GM23338 (cell line): ENCODE measurements around the gene COL1A1. TPM values are rescaled to one million over a fixed set of nuclear protein-coding genes. Genes with fewer than 3 reads are reported as not detected.

Source experiments
- ATAC-seq: fragments of 200-7000 bp; cut with Tn5 transposase; 3 replicates; pipeline ENCODE4 v1.9.1; 2020
- DNase-seq: peaks from one replicate; pipeline ENCODE4 v3.0.0-alpha.2; 2015; ENCODE audit warnings: low spot score
- H2AFZ ChIP-seq: fragments of 200-600 bp; sonication (generic); 2 replicates; pipeline ENCODE4 v1.8.0; 2016; ENCODE audit warnings: antibody characterized with exemption, mild to moderate bottlenecking, moderate library complexity
- H3F3A ChIP-seq: fragments of 200-600 bp; sonication (generic); replicated peaks from 2 replicates; pipeline ENCODE4 v1.8.0; 2017; ENCODE audit warnings: antibody characterized with exemption, mixed run types, low read depth
- H3K27ac ChIP-seq: fragments of 200-600 bp; sonication (generic); 2 replicates; pipeline ENCODE4 v1.6.1; 2016; ENCODE audit warnings: low read depth
- H3K27me3 ChIP-seq: fragments of 200-600 bp; sonication (generic); 2 replicates; pipeline ENCODE4 v1.8.0; 2016; ENCODE audit warnings: mild to moderate bottlenecking, mixed run types, moderate library complexity; ENCODE audit not compliant: insufficient read depth
- H3K36me3 ChIP-seq: fragments of 200-600 bp; sonication (generic); 2 replicates; pipeline ENCODE4 v1.8.0; 2016; ENCODE audit warnings: mild to moderate bottlenecking; ENCODE audit not compliant: insufficient read depth
- H3K4me1 ChIP-seq: fragments of 200-600 bp; sonication (generic); 2 replicates; pipeline ENCODE4 v1.8.0; 2016; ENCODE audit warnings: mild to moderate bottlenecking, moderate library complexity; ENCODE audit not compliant: insufficient read depth
- H3K4me2 ChIP-seq: fragments of 200-600 bp; sonication (generic); 2 replicates; pipeline ENCODE4 v1.7.1; 2017; ENCODE audit warnings: mixed run types
- H3K4me3 ChIP-seq: fragments of 200-600 bp; sonication (generic); 2 replicates; pipeline ENCODE4 v1.6.1; 2016; ENCODE audit warnings: mixed run types
- H3K79me2 ChIP-seq: fragments of 200-600 bp; sonication (generic); replicated peaks from 2 replicates; pipeline ENCODE4 v1.8.0; 2017; ENCODE audit warnings: mild to moderate bottlenecking; ENCODE audit not compliant: insufficient read depth
- H3K9me2 ChIP-seq: fragments of 200-600 bp; sonication (generic); 2 replicates; pipeline ENCODE4 v1.8.0; 2017; ENCODE audit not compliant: insufficient read depth
- H4K20me1 ChIP-seq: fragments of 200-600 bp; sonication (generic); replicated peaks from 2 replicates; pipeline ENCODE4 v1.8.0; 2017; ENCODE audit warnings: mild to moderate bottlenecking; ENCODE audit not compliant: insufficient read depth
- H3K27ac Mint-ChIP-seq: 2 replicates; pipeline ENCODE4 v1.8.0; 2020; ENCODE audit warnings: inconsistent platforms, mild to moderate bottlenecking, moderate library complexity, mixed read lengths
- H3K27me3 Mint-ChIP-seq: 3 replicates; pipeline ENCODE4 v1.8.0; 2022; ENCODE audit warnings: low read depth, mild to moderate bottlenecking, moderate library complexity, mixed read lengths, inconsistent platforms; ENCODE audit not compliant: insufficient read depth, poor library complexity
- H3K36me3 Mint-ChIP-seq: 3 replicates; pipeline ENCODE4 v1.8.0; 2021; ENCODE audit warnings: low read depth, mild to moderate bottlenecking, inconsistent platforms, moderate library complexity, mixed read lengths
- H3K4me1 Mint-ChIP-seq: 3 replicates; pipeline ENCODE4 v1.8.0; 2020; ENCODE audit warnings: mild to moderate bottlenecking, inconsistent platforms, mixed read lengths
- H3K4me3 Mint-ChIP-seq: 3 replicates; pipeline ENCODE4 v1.8.0; 2021; ENCODE audit warnings: moderate library complexity, mild to moderate bottlenecking, inconsistent platforms, mixed read lengths
- H3K9me3 Mint-ChIP-seq: 3 replicates; pipeline ENCODE4 v1.8.0; 2020; ENCODE audit warnings: moderate library complexity, mild to moderate bottlenecking, inconsistent platforms, mixed read lengths
- CREB1 ChIP-seq: fragments of 250-450 bp; sonication (Bioruptor Pico); IDR thresholded peaks from 2 replicates; pipeline ENCODE4 v1.5.0; 2020; ENCODE audit warnings: low read depth, mild to moderate bottlenecking, moderate library complexity
- EZH2 ChIP-seq: fragments of 200-600 bp; sonication (generic); IDR thresholded peaks from one replicate; pipeline ENCODE4 v1.8.0; 2017; ENCODE audit warnings: antibody characterized with exemption, mild to moderate bottlenecking, low read depth; ENCODE audit not compliant: unreplicated experiment
- EZH2phosphoT487 ChIP-seq: fragments of 200-600 bp; sonication (generic); IDR thresholded peaks from one replicate; pipeline ENCODE4 v1.8.1; 2018; ENCODE audit warnings: antibody characterized with exemption; ENCODE audit not compliant: unreplicated experiment
- JUNB ChIP-seq: IDR thresholded peaks from one replicate; pipeline ENCODE4 v1.6.1; 2016; ENCODE audit warnings: antibody characterized with exemption; ENCODE audit not compliant: unreplicated experiment
- NANOG ChIP-seq: IDR thresholded peaks from 2 replicates; pipeline ENCODE4 v1.6.1; 2016; ENCODE audit warnings: antibody characterized with exemption, borderline replicate concordance
- POLR2AphosphoS5 ChIP-seq: IDR thresholded peaks from 2 replicates; pipeline ENCODE4 v1.6.1; 2016; ENCODE audit warnings: antibody characterized with exemption, low read depth
- polyA plus RNA-seq: library from polyadenylated mRNA; unstranded; fragments of >200 nt; fragmentation: Nextera tagmentation; extraction: Ambion mirVana; gene quantifications from 2 replicates; pipeline ENCODE4 v1.2.1, GENCODE V29; 2016
- total RNA-seq: library from RNA; depleted of rRNA; stranded (reverse); fragments of >200 nt; shearing (Covaris generic); gene quantifications from 2 replicates; pipeline ENCODE4 v1.2.3, GENCODE V29; 2014
- TF ChIP-seq, protein P1 (sequence below), 2 experiments: fragments of 200-600 bp in 1 of 2; sonication (generic) in 1 of 2; conservative IDR thresholded peaks; 2 replicates each; pipeline versions ENCODE4 v1.5.1 to v1.6.1; 2016 to 2017; ENCODE audit warnings: antibody characterized with exemption in 2 of 2, low read depth in 2 of 2, mild to moderate bottlenecking in 2 of 2, moderate library complexity in 1 of 2
- TF ChIP-seq, protein P2 (sequence below): IDR thresholded peaks from 2 replicates; pipeline ENCODE4 v1.6.1; 2016; ENCODE audit warnings: antibody characterized with exemption

The COL1A1 gene
- total and polyA plus RNA-seq, 2 experiments from 2014 or later = 21.2 to 34.3 TPM

- ATAC-seq = peak; percentile 1; the same call in 2 of the 3 replicates
- Mint-ChIP-seq H3K27me3 (peaks cover 30% of the 10 kb centered on the region), H3K36me3 (no peaks in the 10 kb centered on the region), H3K9me3 (no peaks in the 10 kb centered on the region; the same call in 2 of the 3 replicates), H3K4me3 (peak within 1 kb of the TSS; percentile 82), H3K4me1 (peaks cover 44% of the 10 kb centered on the region), H3K27ac (peak within 1 kb of the TSS; percentile 88; the same call in 1 of the 2 replicates)
- no peak within 1 kb of the TSS for H3K27ac ChIP-seq
- peak; percentile 54 for TF ChIP-seq EZH2
- TF ChIP-seq CREB1 = no peak
- no peak for TF ChIP-seq EZH2phosphoT487
- TF ChIP-seq, protein P1, sequence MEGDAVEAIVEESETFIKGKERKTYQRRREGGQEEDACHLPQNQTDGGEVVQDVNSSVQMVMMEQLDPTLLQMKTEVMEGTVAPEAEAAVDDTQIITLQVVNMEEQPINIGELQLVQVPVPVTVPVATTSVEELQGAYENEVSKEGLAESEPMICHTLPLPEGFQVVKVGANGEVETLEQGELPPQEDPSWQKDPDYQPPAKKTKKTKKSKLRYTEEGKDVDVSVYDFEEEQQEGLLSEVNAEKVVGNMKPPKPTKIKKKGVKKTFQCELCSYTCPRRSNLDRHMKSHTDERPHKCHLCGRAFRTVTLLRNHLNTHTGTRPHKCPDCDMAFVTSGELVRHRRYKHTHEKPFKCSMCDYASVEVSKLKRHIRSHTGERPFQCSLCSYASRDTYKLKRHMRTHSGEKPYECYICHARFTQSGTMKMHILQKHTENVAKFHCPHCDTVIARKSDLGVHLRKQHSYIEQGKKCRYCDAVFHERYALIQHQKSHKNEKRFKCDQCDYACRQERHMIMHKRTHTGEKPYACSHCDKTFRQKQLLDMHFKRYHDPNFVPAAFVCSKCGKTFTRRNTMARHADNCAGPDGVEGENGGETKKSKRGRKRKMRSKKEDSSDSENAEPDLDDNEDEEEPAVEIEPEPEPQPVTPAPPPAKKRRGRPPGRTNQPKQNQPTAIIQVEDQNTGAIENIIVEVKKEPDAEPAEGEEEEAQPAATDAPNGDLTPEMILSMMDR (conservative IDR thresholded peaks at IDR 0.05; ENCODE audit: low read depth in 2 of 2) = no peak
- no peak for TF ChIP-seq POLR2AphosphoS5
- TF ChIP-seq NANOG = no peak
- TF ChIP-seq, protein P2, sequence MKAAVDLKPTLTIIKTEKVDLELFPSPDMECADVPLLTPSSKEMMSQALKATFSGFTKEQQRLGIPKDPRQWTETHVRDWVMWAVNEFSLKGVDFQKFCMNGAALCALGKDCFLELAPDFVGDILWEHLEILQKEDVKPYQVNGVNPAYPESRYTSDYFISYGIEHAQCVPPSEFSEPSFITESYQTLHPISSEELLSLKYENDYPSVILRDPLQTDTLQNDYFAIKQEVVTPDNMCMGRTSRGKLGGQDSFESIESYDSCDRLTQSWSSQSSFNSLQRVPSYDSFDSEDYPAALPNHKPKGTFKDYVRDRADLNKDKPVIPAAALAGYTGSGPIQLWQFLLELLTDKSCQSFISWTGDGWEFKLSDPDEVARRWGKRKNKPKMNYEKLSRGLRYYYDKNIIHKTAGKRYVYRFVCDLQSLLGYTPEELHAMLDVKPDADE = no peak
- peaks cover 5% of the 10 kb centered on the region; the same call in 1 of the 2 replicates for H3F3A ChIP-seq
- H3K4me3 ChIP-seq = peak within 1 kb of the TSS; percentile 87
- no peaks in the 10 kb centered on the region for H3K36me3 ChIP-seq
- peak within 1 kb of the TSS; percentile 99 for H3K4me2 ChIP-seq
- no peaks in the 10 kb centered on the region for H4K20me1 ChIP-seq
- peaks cover 28% of the 10 kb centered on the region for H3K4me1 ChIP-seq
- H3K79me2 ChIP-seq = no peaks in the 10 kb centered on the region
- peak within 1 kb of the TSS; percentile 96 for H2AFZ ChIP-seq
- no peak for DNase-seq
- peaks cover 30% of the 10 kb centered on the region for H3K27me3 ChIP-seq
- no peaks in the 10 kb centered on the region for H3K9me2 ChIP-seq
Observed at GRCh38 chr17:50150354-50151040, 50.9 kb downstream of the COL1A1 start, which contains the start of gene PPP1R9B. Gene PPP1R9B, minus strand, starts transcription at chr17:50150677. Its CDS starts 164 bp downstream, at chr17:50150513.

GRCh38 chr17:50149417-50150353 lies 51.7 kb downstream of the COL1A1 start:
- peaks cover 41% of the 10 kb centered on the region for H3K4me1 Mint-ChIP-seq
- no peak overlapping the region for H3K27ac Mint-ChIP-seq
- Histone ChIP-seq H3K27ac (no peak overlapping the region), H4K20me1 (no peaks in the 10 kb centered on the region), H3F3A (peaks cover 5% of the 10 kb centered on the region; the same call in 1 of the 2 replicates), H3K4me3 (peak overlapping the region; percentile 87), H3K27me3 (peaks cover 30% of the 10 kb centered on the region), H2AFZ (no peak overlapping the region), H3K4me2 (peak overlapping the region; percentile 94), H3K79me2 (no peaks in the 10 kb centered on the region), H3K4me1 (peaks cover 28% of the 10 kb centered on the region), H3K9me2 (no peaks in the 10 kb centered on the region), H3K36me3 (no peaks in the 10 kb centered on the region)
- H3K9me3 Mint-ChIP-seq = no peaks in the 10 kb centered on the region
- peaks cover 31% of the 10 kb centered on the region for H3K27me3 Mint-ChIP-seq
- ATAC-seq (peak; percentile 2; the same call in 2 of the 3 replicates), DNase-seq (peak; percentile 78)
- peaks cover 1% of the 10 kb centered on the region; the same call in 1 of the 3 replicates for H3K36me3 Mint-ChIP-seq
- H3K4me3 Mint-ChIP-seq = peak overlapping the region; percentile 82
- TF ChIP-seq JUNB (no peak), POLR2AphosphoS5 (no peak), EZH2 (peak; percentile 80)
- TF ChIP-seq, protein P2 = no peak
